ENCODE measurements around the gene PDK2. TPM values are rescaled to one million over a fixed set of nuclear protein-coding genes. Genes with fewer than 3 reads are reported as not detected.

Gene PDK2
- total and polyA plus RNA-seq, 2 of the 4 experiments (the other 2 are of a cell fraction): 26.7 to 104 TPM

GRCh38 chr17:50161023-50161910, 66.1 kb downstream of the PDK2 start:
- Histone ChIP-seq H2BK20ac (ENCODE audit: low read depth, low read length) (peak overlapping the region; percentile 90; the same call in 1 of the 2 replicates), H2AFZ (replicated peaks; ENCODE audit: low read length, poor library complexity) (peak overlapping the region; percentile 100), H4K20me1 (ENCODE audit: insufficient read depth, low read length) (no peaks in the 10 kb centered on the region), H3K27me3 (ENCODE audit: control insufficient read depth, insufficient read depth, low read length) (no peaks in the 10 kb centered on the region), H4K91ac (ENCODE audit: insufficient read depth, low read depth, low read length) (peak overlapping the region; percentile 80), H3K9me3 (ENCODE audit: control insufficient read depth, insufficient read depth, low read length) (no peaks in the 10 kb centered on the region), H3K4me2 (ENCODE audit: low read depth, low read length) (peak overlapping the region; percentile 89), H2AK5ac (ENCODE audit: low read depth, low read length) (peak overlapping the region; percentile 40), H3K79me1 (ENCODE audit: low read depth in 1 of 2, low read length in 2 of 2) (peaks cover 0 to 5% of the 10 kb centered on the region in 2 experiments; a peak in 1 of 4 replicates), H4K5ac (ENCODE audit: low read depth, low read length) (peak overlapping the region; percentile 53), H3K9me1 (ENCODE audit: insufficient read depth, low read length) (no peaks in the 10 kb centered on the region), H3K4me3 (ENCODE audit: insufficient read depth, low read depth, low read length) (peak overlapping the region; percentile 61), H3K23ac (ENCODE audit: low read depth, low read length) (peak overlapping the region; percentile 92), H3K4ac (ENCODE audit: low read depth, low read length) (peak overlapping the region; percentile 86), H3K9ac (ENCODE audit: low read depth, low read length) (peak overlapping the region; percentile 69), H2BK5ac (ENCODE audit: low read depth, low read length, poor library complexity, severe bottlenecking) (peak overlapping the region; percentile 52), H3K14ac (replicated peaks; ENCODE audit: low read depth, low read length) (peak overlapping the region; percentile 91), H2AK9ac (replicated peaks; ENCODE audit: low read depth, low read length, poor library complexity) (peak overlapping the region; percentile 70), H3K56ac (ENCODE audit: extremely low read depth, insufficient read depth, low read length) (peak overlapping the region; percentile 39), H4K8ac (ENCODE audit: low read depth in 2 of 2, low read length in 2 of 2) (peak overlapping the region; percentile 34 to 91), H2BK15ac (ENCODE audit: low read depth, low read length) (peak overlapping the region; percentile 79; the same call in 1 of the 3 replicates), H3K36me3 (ENCODE audit: control insufficient read depth, insufficient read depth, low read length) (no peaks in the 10 kb centered on the region), H3K18ac (ENCODE audit: low read depth, low read length) (peak overlapping the region; percentile 47), H3K27ac (ENCODE audit: insufficient read depth, low read length) (peak overlapping the region; percentile 46), H2BK120ac (ENCODE audit: low read depth, low read length) (peak overlapping the region; percentile 90), H3K4me1 (ENCODE audit: control insufficient read depth, insufficient read depth, low read length) (peaks cover 5% of the 10 kb centered on the region; the same call in 1 of the 2 replicates)
- ChIA-PET CTCF (interaction anchor here (0.9 to 2.2 kb wide), 15 partner anchors 8 to 133 kb away, joined by 3 to 12 read pairs (median 4); no protein-coding TSS in a partner anchor), POLR2A (ENCODE audit: unreplicated experiment) (interaction anchor here (0.5 to 1.4 kb wide), 3 partner anchors 43 to 132 kb away, joined by 3 to 4 read pairs (median 3); no protein-coding TSS in a partner anchor)
- TF ChIP-seq, protein P1, sequence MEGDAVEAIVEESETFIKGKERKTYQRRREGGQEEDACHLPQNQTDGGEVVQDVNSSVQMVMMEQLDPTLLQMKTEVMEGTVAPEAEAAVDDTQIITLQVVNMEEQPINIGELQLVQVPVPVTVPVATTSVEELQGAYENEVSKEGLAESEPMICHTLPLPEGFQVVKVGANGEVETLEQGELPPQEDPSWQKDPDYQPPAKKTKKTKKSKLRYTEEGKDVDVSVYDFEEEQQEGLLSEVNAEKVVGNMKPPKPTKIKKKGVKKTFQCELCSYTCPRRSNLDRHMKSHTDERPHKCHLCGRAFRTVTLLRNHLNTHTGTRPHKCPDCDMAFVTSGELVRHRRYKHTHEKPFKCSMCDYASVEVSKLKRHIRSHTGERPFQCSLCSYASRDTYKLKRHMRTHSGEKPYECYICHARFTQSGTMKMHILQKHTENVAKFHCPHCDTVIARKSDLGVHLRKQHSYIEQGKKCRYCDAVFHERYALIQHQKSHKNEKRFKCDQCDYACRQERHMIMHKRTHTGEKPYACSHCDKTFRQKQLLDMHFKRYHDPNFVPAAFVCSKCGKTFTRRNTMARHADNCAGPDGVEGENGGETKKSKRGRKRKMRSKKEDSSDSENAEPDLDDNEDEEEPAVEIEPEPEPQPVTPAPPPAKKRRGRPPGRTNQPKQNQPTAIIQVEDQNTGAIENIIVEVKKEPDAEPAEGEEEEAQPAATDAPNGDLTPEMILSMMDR (conservative IDR thresholded peaks at IDR 0.05; ENCODE audit: low read depth, low read length): peak; percentile 97
- TF ChIP-seq MAZ (IDR thresholded peaks at IDR 0.05; ENCODE audit: borderline replicate concordance, low read depth, low read length) (peak; percentile 75; the same call in 1 of the 2 replicates), MXI1 (IDR thresholded peaks at IDR 0.05; ENCODE audit: borderline replicate concordance, low read depth, low read length) (0 out of 2 replicates have a peak, but pooled peaks have one; percentile 6), MAFK (IDR thresholded peaks at IDR 0.05; ENCODE audit: low read depth, low read length) (no peak), NFE2L2 (IDR thresholded peaks at IDR 0.05; ENCODE audit: low read depth, low read length) (no peak), RAD21 (IDR thresholded peaks at IDR 0.05; ENCODE audit: low read length) (peak; percentile 72), SMC3 (IDR thresholded peaks at IDR 0.05; ENCODE audit: low read depth, low read length) (peak; percentile 96), POLR2A (IDR thresholded peaks at IDR 0.05; ENCODE audit: low read depth, low read length) (peak; percentile 58)
- TF ChIP-seq, protein P2, sequence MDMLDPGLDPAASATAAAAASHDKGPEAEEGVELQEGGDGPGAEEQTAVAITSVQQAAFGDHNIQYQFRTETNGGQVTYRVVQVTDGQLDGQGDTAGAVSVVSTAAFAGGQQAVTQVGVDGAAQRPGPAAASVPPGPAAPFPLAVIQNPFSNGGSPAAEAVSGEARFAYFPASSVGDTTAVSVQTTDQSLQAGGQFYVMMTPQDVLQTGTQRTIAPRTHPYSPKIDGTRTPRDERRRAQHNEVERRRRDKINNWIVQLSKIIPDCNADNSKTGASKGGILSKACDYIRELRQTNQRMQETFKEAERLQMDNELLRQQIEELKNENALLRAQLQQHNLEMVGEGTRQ (IDR thresholded peaks at IDR 0.05; ENCODE audit: low read depth, low read length): 0 out of 2 replicates have a peak, but pooled peaks have one; percentile 4
- dilution Hi-C loops (cut with HindIII; ENCODE audit: low sequenced_read_pairs, unreplicated experiment): no loop called here
- peak; percentile 90 for DNase-seq
- in situ Hi-C loops (cut with MboI; ENCODE audit: low sequenced_read_pairs): no loop called here
- 0% methylated on average over 20 of the region's 53 CpGs; no CpG with 5 or more reads in 1 of the 2 experiments for WGBS, 2 experiments (ENCODE audit: extremely low coverage in 2 of 2, insufficient read length in 1 of 2)
- intact Hi-C loops (cut with micrococcal nuclease): loop anchor here (1.0 kb wide), 3 partner anchors 21 to 66 kb away; partner anchors contain the start of gene PDK2
- no TSS peak for BruUV-seq (replicated peaks)
- ATAC-seq (ENCODE audit: low read depth): peak; percentile 96
